ENCODE data around the gene SYNE1. TPM values are rescaled to one million over a fixed set of nuclear protein-coding genes. Genes with fewer than 3 reads are reported as not detected.

SYNE1 gene
- total and polyA plus RNA-seq, 2 experiments from 2014 or later = 17.6 to 59.9 TPM

- no peaks in the 10 kb centered on the region for H3K79me2 ChIP-seq
- TF ChIP-seq EZH2 (IDR thresholded peaks at IDR 0.05; ENCODE audit: borderline replicate concordance) (no peak), EZH2phosphoT487 (IDR thresholded peaks at IDR 0.05; ENCODE audit: low read depth, severe bottlenecking, unreplicated experiment) (no peak)
- TF ChIP-seq, protein P1, sequence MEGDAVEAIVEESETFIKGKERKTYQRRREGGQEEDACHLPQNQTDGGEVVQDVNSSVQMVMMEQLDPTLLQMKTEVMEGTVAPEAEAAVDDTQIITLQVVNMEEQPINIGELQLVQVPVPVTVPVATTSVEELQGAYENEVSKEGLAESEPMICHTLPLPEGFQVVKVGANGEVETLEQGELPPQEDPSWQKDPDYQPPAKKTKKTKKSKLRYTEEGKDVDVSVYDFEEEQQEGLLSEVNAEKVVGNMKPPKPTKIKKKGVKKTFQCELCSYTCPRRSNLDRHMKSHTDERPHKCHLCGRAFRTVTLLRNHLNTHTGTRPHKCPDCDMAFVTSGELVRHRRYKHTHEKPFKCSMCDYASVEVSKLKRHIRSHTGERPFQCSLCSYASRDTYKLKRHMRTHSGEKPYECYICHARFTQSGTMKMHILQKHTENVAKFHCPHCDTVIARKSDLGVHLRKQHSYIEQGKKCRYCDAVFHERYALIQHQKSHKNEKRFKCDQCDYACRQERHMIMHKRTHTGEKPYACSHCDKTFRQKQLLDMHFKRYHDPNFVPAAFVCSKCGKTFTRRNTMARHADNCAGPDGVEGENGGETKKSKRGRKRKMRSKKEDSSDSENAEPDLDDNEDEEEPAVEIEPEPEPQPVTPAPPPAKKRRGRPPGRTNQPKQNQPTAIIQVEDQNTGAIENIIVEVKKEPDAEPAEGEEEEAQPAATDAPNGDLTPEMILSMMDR (IDR thresholded peaks at IDR 0.05; ENCODE audit: poor library complexity) = no peak
Observed at GRCh38 chr6:152540381-152540780, 96.8 kb downstream of the SYNE1 start.

GRCh38 chr6:152534541-152534940 is 102.6 kb downstream of the SYNE1 start:
- H3K79me2 ChIP-seq = no peaks in the 10 kb centered on the region
- H3K4me1 ChIP-seq (ENCODE audit: insufficient read depth) = no peaks in the 10 kb centered on the region
- TF ChIP-seq, protein P1 (IDR thresholded peaks at IDR 0.05; ENCODE audit: poor library complexity) = no peak
- no peak for TF ChIP-seq EZH2 (IDR thresholded peaks at IDR 0.05; ENCODE audit: borderline replicate concordance)
- no peak for TF ChIP-seq EZH2phosphoT487 (IDR thresholded peaks at IDR 0.05; ENCODE audit: low read depth, severe bottlenecking, unreplicated experiment)
- H3K27ac ChIP-seq = no peak overlapping the region
- no peaks in the 10 kb centered on the region for H3K36me3 ChIP-seq (replicated peaks; ENCODE audit: insufficient read depth, low read depth)
- no peak for DNase-seq (ENCODE audit: low spot score)
- no peak overlapping the region for H3K4me2 ChIP-seq
- no peaks in the 10 kb centered on the region for H3K9me3 ChIP-seq (ENCODE audit: low read depth)
- no peak overlapping the region for H3K4me3 ChIP-seq
- H4K20me1 ChIP-seq (ENCODE audit: insufficient read depth, poor library complexity, severe bottlenecking) = no peaks in the 10 kb centered on the region
- H3K27me3 ChIP-seq = no peaks in the 10 kb centered on the region
- H3K9me2 ChIP-seq (replicated peaks; ENCODE audit: insufficient read depth) = no peaks in the 10 kb centered on the region
- WGBS (ENCODE audit: low lambda C conversion rate, missing lambda C conversion rate) = 92% methylated on average over 1 of the region's 1 CpG
- H2AFZ ChIP-seq = no peak overlapping the region

More at GRCh38 chr6:152540381-152540780, 96.8 kb downstream of the SYNE1 start:
- H3K27me3 ChIP-seq = no peaks in the 10 kb centered on the region
- H3K4me2 ChIP-seq = no peak overlapping the region
- H2AFZ ChIP-seq = no peak overlapping the region
- no peaks in the 10 kb centered on the region for H3K9me2 ChIP-seq (replicated peaks; ENCODE audit: insufficient read depth)
- H3K9me3 ChIP-seq (ENCODE audit: low read depth) = no peaks in the 10 kb centered on the region
- no peaks in the 10 kb centered on the region for H4K20me1 ChIP-seq (ENCODE audit: insufficient read depth, poor library complexity, severe bottlenecking)
- no peak overlapping the region for H3K4me3 ChIP-seq
- DNase-seq (ENCODE audit: low spot score) = no peak
- no peak overlapping the region for H3K27ac ChIP-seq
- no peaks in the 10 kb centered on the region for H3K4me1 ChIP-seq (ENCODE audit: insufficient read depth)
- WGBS (ENCODE audit: low lambda C conversion rate, missing lambda C conversion rate) = 93% methylated on average over 2 of the region's 2 CpGs
- H3K36me3 ChIP-seq (replicated peaks; ENCODE audit: insufficient read depth, low read depth) = no peaks in the 10 kb centered on the region

- Histone ChIP-seq H3K9me2 (replicated peaks; ENCODE audit: insufficient read depth) (no peaks in the 10 kb centered on the region), H3K4me1 (ENCODE audit: insufficient read depth) (no peaks in the 10 kb centered on the region), H3K4me2 (no peak overlapping the region), H3K36me3 (replicated peaks; ENCODE audit: insufficient read depth, low read depth) (no peaks in the 10 kb centered on the region), H3K9me3 (ENCODE audit: low read depth) (no peaks in the 10 kb centered on the region), H3K27me3 (no peaks in the 10 kb centered on the region), H2AFZ (no peak overlapping the region), H3K27ac (no peak overlapping the region), H4K20me1 (ENCODE audit: insufficient read depth, poor library complexity, severe bottlenecking) (no peaks in the 10 kb centered on the region), H3K4me3 (no peak overlapping the region), H3K79me2 (no peaks in the 10 kb centered on the region)
- WGBS (ENCODE audit: low lambda C conversion rate, missing lambda C conversion rate) = 82% methylated on average over 3 of the region's 3 CpGs
- no peak for DNase-seq (ENCODE audit: low spot score)
- TF ChIP-seq, protein P1 (IDR thresholded peaks at IDR 0.05; ENCODE audit: poor library complexity) = no peak
- TF ChIP-seq EZH2 (IDR thresholded peaks at IDR 0.05; ENCODE audit: borderline replicate concordance) (no peak), EZH2phosphoT487 (IDR thresholded peaks at IDR 0.05; ENCODE audit: low read depth, severe bottlenecking, unreplicated experiment) (no peak)
Observed at GRCh38 chr6:152532556-152533422, 104.4 kb downstream of the SYNE1 start.
